HG02642 (cell line): ENCODE results near the gene NEURL2.
"Not testable (repeated sequence)": the region's sequence is repeated elsewhere in the genome, so short reads cannot be mapped to it uniquely, and the experiment has no call there.

Experiments used
- ATAC-seq: cut with Tn5 transposase; IDR thresholded peaks from one replicate; pipeline ENCODE4 v1.9.1; 2021; ENCODE audit warnings: mild to moderate bottlenecking; ENCODE audit not compliant: unreplicated experiment, poor library complexity

Gene NEURL2

DNA sequence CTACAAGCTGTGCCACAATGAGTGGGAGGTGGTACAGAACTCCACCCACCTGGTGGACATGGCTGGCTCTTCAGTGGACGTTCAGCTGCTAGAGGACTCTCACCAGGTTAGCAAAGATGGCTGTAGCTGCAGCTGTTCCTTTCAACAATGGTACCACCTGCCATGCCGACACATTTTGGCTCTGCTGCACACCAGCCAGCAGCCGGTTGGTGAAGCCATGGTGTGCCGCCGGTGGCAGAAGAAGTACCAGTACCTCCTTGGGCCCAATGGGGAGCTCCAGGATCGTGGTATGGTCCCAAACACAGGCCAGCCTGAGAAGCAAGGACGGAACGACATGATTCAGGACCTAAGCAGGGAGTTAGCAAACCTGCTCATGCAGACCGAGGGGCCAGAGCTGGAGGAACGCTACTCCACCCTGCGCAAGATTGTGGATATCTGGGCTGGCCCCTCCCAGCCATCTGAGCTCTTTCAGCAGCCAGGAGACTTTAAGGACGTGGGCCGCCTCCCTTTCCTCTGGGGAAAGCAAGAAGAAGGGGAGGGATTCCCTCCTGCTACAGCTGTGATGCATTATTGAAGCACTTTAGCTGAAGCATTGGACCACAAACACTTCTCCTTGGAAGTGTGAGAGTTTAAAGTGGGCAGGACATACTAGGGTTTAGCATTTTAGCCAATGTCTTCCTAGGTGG, 12.8 kb downstream of the NEURL2 start:
- ATAC-seq = no peak

DNA sequence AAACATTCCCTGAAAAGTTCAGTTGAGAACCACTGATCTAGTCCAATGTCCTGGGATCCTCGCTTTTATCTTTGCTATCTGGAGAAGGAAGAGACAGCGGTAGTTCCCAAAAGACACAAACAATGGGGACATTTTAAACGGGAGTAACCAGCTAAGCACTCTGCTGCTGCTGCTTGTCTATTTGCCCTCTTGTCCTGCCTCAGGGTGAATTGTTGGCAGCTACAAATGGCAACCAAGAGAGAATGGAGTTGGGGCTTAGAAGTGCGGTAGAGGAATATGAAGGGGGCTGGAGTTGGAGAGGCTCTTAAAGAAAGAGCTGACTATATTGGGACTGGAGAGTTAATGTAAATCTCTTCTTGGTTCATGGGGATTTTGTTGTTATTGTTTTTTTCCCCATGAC, 16.4 kb downstream of the NEURL2 start:
- no peak for ATAC-seq

DNA sequence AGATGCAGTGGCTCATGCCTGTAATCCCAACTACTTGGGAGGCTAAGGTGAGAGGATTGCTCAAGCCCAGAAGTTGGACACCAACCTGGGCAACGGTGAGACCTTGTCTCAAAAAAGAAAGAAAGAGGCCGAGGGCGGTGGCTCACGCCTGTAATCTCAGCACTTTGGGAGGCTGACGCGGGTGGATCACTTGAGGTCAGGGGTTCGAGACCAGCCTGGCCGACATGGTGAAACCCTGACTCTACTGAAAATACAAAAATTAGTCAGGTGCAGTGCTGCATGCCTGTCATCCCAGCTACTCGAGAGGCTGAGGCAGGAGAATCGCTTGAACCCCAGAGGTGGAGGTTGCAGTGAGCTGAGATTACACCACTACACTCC, 16.9 kb downstream of the NEURL2 start:
- ATAC-seq = not testable (repeated sequence)

DNA sequence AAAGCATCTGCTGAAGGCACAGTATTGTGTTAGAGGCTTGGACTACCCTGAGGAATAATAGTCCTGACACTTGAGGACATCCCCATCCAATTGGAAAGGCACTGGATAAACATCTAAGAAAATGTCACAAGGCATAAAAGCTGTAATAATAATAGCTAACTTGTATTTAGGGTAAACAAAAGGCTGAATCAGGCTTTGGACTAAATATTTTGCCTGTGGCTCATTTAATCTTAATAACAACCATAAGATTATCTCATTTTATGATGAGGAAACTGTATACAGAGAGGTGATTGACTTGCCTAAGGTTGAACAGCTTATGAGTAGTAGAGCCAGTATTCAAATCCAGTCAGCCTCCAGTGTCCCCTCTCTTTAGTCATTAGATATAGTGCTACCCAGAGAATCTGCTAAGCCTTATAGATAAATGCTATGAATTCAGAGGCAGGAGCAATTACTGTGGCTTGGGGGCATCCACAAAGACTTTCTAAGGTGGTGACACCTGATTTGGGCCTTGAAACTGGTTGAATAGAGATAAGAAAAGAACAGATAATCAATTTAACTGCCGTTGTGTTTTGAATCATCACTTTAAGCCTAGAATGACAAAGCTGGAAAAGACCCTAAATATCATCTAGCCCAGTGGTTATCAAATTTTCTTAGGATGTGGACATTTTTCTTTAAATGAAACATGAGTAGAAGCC, 17.5 kb downstream of the NEURL2 start:
- no peak for ATAC-seq

DNA sequence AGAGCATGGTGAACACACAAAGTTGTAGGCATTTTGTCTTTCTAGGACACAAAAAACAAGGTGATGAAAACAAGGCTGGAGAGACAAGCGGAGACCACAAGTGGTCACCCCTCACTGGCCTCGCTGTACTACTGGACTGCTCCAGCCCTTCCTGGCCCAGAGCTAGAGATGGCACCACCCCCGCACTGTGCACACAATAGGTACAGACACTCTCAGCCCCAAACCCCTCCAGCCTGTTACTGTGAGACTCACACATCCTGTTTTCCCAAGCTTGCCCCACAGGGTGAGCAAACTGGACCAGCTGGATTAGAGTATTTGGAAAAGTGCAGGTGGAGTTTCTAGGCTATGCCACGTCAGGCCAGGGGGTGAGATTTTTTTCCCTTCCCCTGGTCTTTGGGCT, 18.4 kb downstream of the NEURL2 start:
- ATAC-seq = no peak

DNA sequence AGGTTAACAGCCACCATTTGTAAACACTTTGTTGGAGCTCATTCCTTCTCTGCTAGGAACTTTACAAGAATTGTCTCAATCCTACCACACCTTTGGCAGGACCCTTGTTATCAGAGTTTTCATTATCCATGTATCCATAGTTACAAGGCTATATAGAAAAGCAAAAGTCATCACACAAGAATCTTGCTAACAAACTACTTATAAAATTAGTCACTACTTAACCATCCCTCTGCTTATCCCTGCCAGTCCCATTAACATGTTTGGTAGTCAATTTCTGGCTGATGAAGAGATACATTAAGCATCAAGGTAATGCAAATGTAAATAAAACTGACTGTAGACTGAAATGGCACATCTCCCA, 23.2 kb downstream of the NEURL2 start:
- no peak for ATAC-seq

DNA sequence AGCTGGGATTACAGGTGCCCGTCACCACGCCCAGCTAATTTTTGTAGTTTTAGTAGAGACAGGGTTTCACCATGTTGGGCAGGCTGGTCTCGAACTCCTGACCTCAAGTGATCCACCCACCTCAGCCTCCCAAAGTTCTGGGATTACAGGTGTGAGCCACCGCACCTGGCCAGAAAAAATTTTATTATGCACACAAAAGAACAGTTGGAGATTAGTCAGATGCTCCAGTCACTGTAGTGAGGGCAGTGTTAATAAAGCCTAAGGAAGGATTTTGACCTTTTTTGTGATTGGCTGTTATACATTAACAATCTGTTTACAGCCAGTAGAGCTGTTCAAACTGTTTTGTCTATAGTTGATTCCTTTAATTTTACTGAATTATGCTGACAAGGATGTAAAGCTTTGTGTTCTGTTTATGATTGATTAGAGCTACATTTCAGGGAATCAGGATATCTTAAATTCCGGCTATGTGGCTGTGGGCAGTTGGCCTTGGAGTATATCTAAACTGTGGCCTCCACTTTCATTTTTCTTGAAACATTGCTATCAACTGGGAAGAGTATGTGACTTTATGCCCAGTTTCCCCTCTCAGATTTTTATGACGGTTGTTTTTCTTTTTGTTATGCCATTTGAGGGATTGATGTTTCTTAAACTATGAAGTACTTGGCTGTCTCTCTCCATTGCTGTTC, 23.7 kb downstream of the NEURL2 start:
- no peak for ATAC-seq

DNA sequence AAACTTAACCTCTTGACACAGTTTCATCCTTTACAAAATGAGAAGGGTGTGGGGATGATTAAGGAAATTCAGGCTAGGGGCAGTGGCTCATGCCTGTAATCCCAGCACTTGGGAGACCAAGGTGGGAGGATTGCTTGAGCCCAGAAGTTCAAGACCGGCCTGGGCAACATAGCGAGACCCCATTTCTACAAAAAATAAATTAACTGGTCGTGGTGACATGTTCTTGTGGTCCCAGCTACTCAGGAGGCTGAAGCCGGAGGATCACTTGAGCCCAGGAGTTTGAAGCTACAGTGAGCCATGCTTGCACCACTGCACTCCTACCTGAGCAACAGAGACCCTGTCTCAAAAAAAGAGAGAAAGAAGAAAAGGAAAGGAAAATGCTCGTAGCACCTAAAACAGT, 24.6 kb downstream of the NEURL2 start:
- no peak for ATAC-seq

DNA sequence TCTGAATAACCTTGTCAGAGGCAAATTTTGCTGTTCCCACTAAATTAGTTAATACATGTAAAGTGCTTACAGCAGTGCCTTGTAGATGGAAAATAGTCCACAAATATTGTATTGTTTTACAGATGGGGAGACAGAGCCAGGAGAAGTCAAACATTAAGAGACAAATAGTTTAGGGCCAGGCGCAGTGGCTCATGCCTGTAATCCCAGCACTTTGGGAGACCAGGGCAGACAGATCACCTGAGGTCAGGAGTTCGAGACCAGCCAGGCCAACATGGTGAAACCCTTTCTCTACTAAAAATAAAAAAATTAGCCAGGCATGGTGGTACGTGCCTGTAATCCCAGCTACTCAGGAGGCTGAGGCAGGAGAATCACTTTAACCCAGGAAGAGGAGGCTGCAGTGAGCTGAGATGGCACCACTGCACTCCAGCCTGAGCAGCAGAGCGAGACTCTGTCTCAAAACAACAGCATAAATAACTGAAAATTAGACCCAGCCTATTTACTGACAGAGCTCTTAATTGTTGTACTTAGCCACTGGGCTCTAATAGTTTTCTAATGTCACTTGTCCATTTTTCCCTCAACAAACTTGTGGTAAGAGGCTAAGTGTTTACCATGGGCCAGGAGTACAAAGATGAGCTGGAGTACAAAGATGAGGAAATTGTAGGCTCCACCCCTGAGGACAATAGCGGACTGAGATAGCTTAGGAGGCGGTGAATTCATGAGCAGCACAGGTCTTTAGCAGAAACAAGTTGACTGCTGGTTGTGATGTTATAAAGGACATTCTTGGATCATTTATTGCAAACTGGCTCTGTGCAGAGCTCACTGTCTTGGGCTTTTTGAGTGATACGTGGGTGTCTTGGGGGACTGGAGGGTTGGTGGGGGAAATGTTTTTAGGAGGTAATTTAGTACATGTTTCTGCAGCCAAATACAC, 27.2 kb downstream of the NEURL2 start:
- no peak for ATAC-seq

DNA sequence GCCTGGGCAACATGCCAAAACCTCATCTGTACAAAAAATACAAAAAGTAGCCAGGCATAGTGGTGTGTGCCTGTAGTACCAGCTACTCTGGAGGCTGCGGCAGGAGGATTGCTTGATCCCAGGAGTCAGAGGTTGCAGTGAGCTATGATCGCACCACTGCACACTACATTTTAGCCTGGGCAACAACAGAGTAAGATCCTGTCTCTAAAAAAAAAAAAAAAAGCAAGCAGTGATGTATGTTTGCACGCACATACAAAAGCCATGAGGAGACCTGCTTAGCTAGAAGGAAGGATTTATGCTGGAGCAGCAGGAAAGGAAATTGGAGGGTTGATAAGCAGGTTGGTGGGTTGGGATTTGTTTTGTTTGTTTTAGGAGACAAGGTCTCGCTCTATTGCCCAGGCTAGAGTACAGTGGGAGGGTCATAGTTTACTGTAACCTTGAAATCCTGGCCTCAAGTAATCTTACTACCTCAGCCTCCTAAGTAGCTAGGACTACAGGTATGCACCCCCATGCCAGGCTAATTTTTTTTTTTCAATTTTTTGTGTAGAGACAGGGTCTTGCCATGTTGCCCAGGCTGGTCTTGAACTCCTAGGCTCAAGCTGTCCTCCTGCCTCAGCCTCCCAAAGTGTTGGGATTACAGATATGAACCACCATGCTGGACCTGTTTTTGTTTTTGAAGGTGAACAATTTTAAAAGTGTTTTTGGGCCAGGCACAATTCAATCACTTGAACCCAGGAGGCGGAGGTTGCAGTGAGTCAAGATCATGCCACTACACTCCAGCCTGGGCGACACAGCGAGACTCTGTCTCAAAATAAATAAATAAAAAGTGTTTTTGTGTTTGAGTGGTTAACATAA, 29.6 kb downstream of the NEURL2 start:
- no peak for ATAC-seq

DNA sequence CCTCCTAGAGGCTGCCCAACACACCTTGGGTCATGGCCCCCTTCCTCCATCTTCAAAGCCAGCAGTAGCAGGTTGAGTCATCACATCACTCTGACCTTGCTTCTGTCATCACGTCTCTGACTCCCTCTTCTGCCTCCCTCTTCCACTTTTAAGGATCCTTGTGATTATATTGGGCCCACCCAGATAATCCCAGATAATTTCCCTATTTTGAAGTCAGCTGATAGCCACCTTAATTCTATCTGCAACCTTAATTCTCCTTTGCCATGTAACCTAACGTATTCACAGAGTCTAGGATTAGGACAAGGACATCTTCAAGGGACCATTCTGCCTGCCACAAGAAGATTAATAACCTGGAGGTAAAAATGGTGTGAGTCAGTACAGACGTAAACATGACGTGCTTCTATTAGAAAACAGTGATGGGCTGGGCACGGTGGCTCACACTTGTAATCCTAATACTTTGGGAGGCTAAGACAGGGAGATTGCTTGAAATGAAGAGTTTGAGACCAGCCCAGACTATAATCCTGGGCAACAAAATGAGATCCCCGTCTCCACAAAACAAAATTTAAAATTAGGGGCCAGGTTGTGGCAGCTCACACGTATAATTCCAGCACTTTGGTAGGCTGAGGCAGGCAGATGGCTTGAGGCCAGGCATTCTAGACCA, 30.3 kb downstream of the NEURL2 start:
- no peak for ATAC-seq

DNA sequence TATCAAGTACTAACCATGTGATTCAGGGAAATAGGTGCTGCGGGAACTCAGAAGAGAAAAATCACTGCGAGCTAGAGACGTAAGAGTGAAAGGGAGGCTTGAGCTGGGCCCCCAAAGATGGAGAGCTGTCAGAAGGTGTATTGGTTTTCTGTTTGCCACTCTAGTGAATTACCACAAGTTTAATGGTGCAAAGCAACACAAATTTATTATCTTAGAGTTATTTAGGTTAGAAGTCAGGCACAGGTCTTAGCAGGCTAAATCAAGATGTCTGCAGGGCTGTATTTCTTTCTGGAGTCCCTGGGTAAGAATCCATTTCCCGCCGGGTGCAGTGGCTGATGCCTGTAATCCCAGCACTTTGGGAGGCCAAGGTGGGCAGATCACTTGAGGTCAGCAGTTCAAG, 31.1 kb downstream of the NEURL2 start:
- no peak for ATAC-seq

DNA sequence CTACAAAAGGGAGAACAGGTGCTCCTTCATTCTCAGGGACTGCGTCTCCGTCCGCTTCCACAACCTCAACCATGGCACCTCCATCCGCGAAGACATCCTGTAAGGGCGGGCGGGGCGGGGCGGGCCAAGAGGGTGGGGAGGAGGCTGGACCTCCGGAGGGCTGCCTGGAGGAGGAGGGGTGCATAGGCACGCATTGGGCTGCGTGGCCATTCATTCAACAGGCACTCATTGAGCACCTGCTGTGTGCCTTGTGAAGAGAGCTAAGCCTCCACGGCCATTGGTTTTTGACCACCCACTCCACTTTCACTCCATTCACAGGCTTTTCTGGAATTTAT, 33.2 kb downstream of the NEURL2 start:
- ATAC-seq = peak; percentile 12

DNA sequence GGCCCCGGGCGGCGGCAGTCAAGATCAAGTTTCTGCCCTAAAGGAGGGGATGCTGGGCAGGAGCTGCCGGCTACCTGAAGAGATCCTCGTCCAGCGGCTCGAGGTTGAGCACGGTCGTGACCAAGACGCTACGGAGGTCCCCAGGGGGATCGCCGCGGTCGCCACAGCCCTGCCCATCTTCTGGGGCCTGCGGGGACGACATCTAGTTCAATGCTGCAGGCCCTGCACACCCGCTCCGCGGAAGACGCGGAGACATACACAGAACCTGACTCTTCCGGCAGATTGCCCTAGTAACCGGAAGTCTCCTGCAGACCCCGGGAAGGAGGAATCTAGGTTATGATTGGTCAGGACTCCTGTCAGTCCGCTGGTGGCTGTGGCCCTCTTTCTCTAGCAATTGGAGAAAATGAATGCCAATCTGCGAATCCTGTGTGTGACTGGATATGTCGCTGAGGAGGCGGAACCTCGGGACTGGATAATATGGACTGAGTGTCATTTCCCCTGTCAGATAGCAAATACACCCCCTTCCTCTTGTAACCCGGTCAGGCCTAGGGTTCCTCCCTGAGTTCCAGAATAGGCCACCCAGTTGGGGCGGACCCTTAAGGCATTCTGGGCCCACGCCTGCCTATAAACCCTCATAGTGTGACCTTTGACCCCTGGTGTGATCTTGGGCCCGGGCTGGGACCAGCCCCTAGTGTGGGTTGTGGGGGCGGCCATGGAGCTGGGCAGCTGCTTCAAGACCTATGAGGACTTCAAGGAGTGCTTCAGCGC, 33.7 kb downstream of the NEURL2 start, which contains the start of the genes ACOT8 and ZSWIM3:
ACOT8 (minus strand) TSS at position 279 of the 768 bp plus-strand sequence; CDS start at position 202, 77 bp downstream.
ZSWIM3 (plus strand) TSS at position 501 of the 768 bp plus-strand sequence; CDS start at position 713, 212 bp downstream.
- peak; percentile 97 for ATAC-seq

DNA sequence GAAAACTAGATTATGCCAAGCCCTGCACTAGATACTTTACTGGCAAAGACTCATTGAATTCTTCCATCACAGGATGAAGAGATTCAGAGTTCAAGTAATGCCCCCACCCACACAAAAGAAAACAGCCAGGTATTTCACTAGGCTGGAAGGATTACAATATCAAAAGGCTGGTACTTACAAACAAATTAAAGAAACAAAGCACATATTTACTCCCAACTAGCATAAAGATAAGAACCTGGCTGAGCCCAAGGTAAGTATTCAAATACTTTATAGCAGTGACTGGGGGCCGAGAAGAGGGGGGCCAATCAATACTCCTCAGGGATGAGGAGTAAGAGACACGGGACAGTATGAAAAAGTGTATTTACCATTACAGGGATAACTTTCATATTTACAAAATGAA, 37.5 kb downstream of the NEURL2 start:
- ATAC-seq = no peak

DNA sequence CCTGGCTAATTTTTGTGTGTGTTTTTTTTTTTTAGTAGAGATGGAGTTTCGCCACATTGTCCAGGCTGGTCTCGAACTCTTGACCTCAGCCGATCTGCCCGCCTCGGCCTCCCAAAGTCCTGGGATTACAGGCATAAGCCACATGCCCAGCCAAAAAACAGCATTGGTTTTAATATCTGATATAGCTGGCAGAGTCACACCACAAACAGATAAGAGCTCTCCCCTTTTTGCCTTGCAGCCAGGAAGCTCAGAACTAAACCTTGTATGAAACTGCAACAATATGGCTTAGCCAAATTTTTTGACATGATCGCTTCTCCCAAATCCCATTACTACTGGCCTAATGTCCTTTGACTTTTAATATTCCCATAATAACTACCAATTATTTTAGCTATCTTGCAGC, 38.7 kb downstream of the NEURL2 start:
- ATAC-seq = no peak

DNA sequence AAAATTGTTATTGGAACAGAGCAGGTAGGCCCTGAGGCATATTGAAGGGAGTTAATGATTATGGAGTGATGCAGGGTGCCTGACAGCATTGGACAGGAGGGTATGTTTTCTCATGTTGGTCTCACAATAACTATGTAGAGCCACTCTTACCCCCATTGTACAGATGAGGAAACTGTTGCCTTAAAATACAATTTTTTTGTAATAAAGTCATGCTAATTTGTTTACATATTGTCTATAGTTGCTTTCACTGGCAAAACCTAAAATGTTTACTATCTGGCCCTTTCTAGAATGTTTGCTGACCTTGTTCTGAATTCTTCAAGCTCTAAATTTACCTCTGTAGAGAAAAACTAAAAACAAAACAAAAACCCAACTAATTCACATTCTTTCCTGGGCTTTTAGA, 39.5 kb downstream of the NEURL2 start:
- no peak for ATAC-seq

DNA sequence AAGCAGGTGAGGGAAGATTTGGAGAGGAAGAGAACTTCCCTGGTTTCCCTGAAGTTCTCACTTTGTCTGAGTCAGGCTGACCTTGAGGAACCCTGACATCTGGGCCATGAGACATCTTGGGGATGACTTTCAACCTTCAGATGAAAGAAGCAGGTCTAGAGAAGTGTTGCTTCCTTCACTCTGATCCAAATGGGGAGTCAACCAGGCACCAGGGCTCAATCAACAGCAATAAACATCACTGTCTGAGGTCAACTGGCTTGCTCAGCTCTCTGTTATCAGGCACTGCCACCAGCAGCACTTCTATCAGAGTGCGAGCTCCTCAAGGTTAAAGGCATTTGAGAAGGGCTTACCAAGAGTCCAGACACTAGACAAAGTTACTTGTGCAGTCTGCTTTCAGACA, 40.1 kb downstream of the NEURL2 start:
- ATAC-seq = no peak
